SK-N-SH (cell line): ENCODE results near the gene DERA. TPM values are rescaled to one million over a fixed set of nuclear protein-coding genes. Genes with fewer than 3 reads are reported as not detected.

Experiments used
- CTCF ChIA-PET: fragments of 300-600, 350-600 bp; formaldehyde crosslinking; extraction: SDS; loops from one replicate; lab custom pipeline; 2021; lab: Yijun Ruan, JAX
- POLR2A ChIA-PET: fragments of 350-600 bp; sonication (Branson Sonifier 250); formaldehyde crosslinking; extraction: SDS; loops from one replicate; lab custom pipeline; 2020; ENCODE audit warnings: antibody characterized with exemption, inconsistent platforms; lab: Yijun Ruan, JAX
- DNase-seq: peaks from one replicate; pipeline ENCODE4 v3.0.0; 2012
- H2AFZ ChIP-seq: fragments of 200-600 bp; sonication (generic); 2 replicates; pipeline ENCODE4 v1.8.1; 2016; ENCODE audit warnings: antibody characterized with exemption, mild to moderate bottlenecking, low read depth
- H3F3A ChIP-seq: fragments of 200-600 bp; sonication (generic); replicated peaks from 2 replicates; pipeline ENCODE3; 2016; ENCODE audit warnings: antibody characterized with exemption, mild to moderate bottlenecking; ENCODE audit not compliant: insufficient read depth
- H3K27ac ChIP-seq, 2 experiments: fragments of 200-500 bp in 1 of 2; fragments of 200-600 bp in 1 of 2; sonication (Bioruptor generic) in 1 of 2; sonication (generic), shearing (Covaris generic) in 1 of 2; 2 replicates each; pipeline versions ENCODE4 v1.5.1 to v1.6.1; 2014 to 2016; ENCODE audit warnings: low read depth in 2 of 2, inconsistent platforms in 1 of 2, low read length in 1 of 2, mild to moderate bottlenecking in 1 of 2, mixed read lengths in 1 of 2
- H3K27me3 ChIP-seq: fragments of 200-600 bp; sonication (generic), shearing (Covaris generic); 2 replicates; pipeline ENCODE4 v1.6.1; 2016; ENCODE audit warnings: mixed run types; ENCODE audit not compliant: insufficient read depth
- H3K36me3 ChIP-seq, 2 experiments: fragments of 200-500 bp in 1 of 2; fragments of 200-600 bp in 1 of 2; sonication (Bioruptor generic) in 1 of 2; sonication (generic) in 1 of 2; replicated peaks in 1 of 2; 2 replicates each; pipeline versions ENCODE3 to v1.5.1; 2014 to 2016; ENCODE audit warnings: low read length in 1 of 2, mild to moderate bottlenecking in 1 of 2; ENCODE audit not compliant: insufficient read depth in 2 of 2, control insufficient read depth in 1 of 2
- H3K4me1 ChIP-seq, 2 experiments: fragments of 200-500 bp in 1 of 2; fragments of 200-600 bp in 1 of 2; sonication (Bioruptor generic) in 1 of 2; sonication (generic), shearing (Covaris generic) in 1 of 2; 2 replicates each; pipeline versions ENCODE4 v1.5.1 to v1.6.1; 2014 to 2016; ENCODE audit warnings: low read depth in 1 of 2, low read length in 1 of 2, mixed run types in 1 of 2; ENCODE audit not compliant: insufficient read depth in 2 of 2, control insufficient read depth in 1 of 2
- H3K4me2 ChIP-seq: fragments of 200-600 bp; sonication (generic), shearing (Covaris generic); 2 replicates; pipeline ENCODE4 v1.6.1; 2017; ENCODE audit warnings: mixed run types
- H3K4me3 ChIP-seq, 2 experiments: fragments of 200-500 bp in 1 of 2; fragments of 200-600 bp in 1 of 2; sonication (Bioruptor generic) in 1 of 2; sonication (generic), shearing (Covaris generic) in 1 of 2; 2 replicates each; pipeline versions ENCODE4 v1.5.1 to v1.8.1; 2014 to 2016; ENCODE audit warnings: low read depth in 2 of 2, inconsistent platforms in 1 of 2, low read length in 1 of 2, mild to moderate bottlenecking in 1 of 2, mixed read lengths in 1 of 2, moderate library complexity in 1 of 2
- H3K79me2 ChIP-seq: fragments of 200-600 bp; sonication (generic); 2 replicates; pipeline ENCODE4 v1.8.1; 2017; ENCODE audit warnings: mild to moderate bottlenecking; ENCODE audit not compliant: insufficient read depth
- H3K9ac ChIP-seq: fragments of 200-600 bp; sonication (generic); 2 replicates; pipeline ENCODE4 v1.6.1; 2017; ENCODE audit warnings: mixed run types
- H3K9me2 ChIP-seq: fragments of 200-600 bp; sonication (generic); 2 replicates; pipeline ENCODE4 v1.6.1; 2017; ENCODE audit warnings: mixed run types
- H3K9me3 ChIP-seq: fragments of 200-600 bp; sonication (generic); 2 replicates; pipeline ENCODE4 v1.6.1; 2017; ENCODE audit warnings: mixed run types, mild to moderate bottlenecking, moderate library complexity
- H4K20me1 ChIP-seq: fragments of 200-600 bp; sonication (generic); 2 replicates; pipeline ENCODE4 v1.6.1; 2017; ENCODE audit warnings: mild to moderate bottlenecking, mixed run types; ENCODE audit not compliant: insufficient read depth
- CHD2 ChIP-seq: fragments of 150-350 bp; IDR thresholded peaks from 2 replicates; pipeline ENCODE4 v1.6.1; 2018; ENCODE audit warnings: low read length; ENCODE audit not compliant: partially characterized antibody
- ELF1 ChIP-seq: IDR thresholded peaks from 2 replicates; pipeline ENCODE4 v1.4.0; 2012
- FOXM1 ChIP-seq: IDR thresholded peaks from 2 replicates; pipeline ENCODE4 v1.4.0; 2012; ENCODE audit warnings: low read depth, mild to moderate bottlenecking
- GATA2 ChIP-seq: sonication (generic); formaldehyde crosslinking; IDR thresholded peaks from 2 replicates; pipeline ENCODE4 v1.5.0; 2020; ENCODE audit warnings: mild to moderate bottlenecking, missing genetic modification reagents
- MEF2A ChIP-seq: IDR thresholded peaks from 2 replicates; pipeline ENCODE4 v1.4.0; 2012; ENCODE audit warnings: low read depth, borderline replicate concordance
- NFIC ChIP-seq: IDR thresholded peaks from 2 replicates; pipeline ENCODE4 v1.4.0; 2012; ENCODE audit warnings: borderline replicate concordance
- POLR2AphosphoS5 ChIP-seq: IDR thresholded peaks from 2 replicates; pipeline ENCODE4 v1.6.1; 2012; ENCODE audit warnings: low read depth, low read length
- REST ChIP-seq: IDR thresholded peaks from 2 replicates; pipeline ENCODE4 v1.6.1; 2012; ENCODE audit warnings: mild to moderate bottlenecking, low read depth, low read length, moderate library complexity
- RXRA ChIP-seq: IDR thresholded peaks from 2 replicates; pipeline ENCODE4 v1.4.0; 2012; ENCODE audit warnings: low read depth, mild to moderate bottlenecking, borderline replicate concordance
- TAF1 ChIP-seq: IDR thresholded peaks from 2 replicates; pipeline ENCODE4 v1.6.1; 2012; ENCODE audit warnings: low read depth, mild to moderate bottlenecking, low read length, moderate library complexity, borderline replicate concordance
- TCF12 ChIP-seq: IDR thresholded peaks from 2 replicates; pipeline ENCODE4 v1.4.0; 2012
- USF1 ChIP-seq: IDR thresholded peaks from 2 replicates; pipeline ENCODE4 v1.4.0; 2012; ENCODE audit warnings: low read depth, borderline replicate concordance
- YY1 ChIP-seq: IDR thresholded peaks from 2 replicates; pipeline ENCODE4 v1.4.0; 2012; ENCODE audit warnings: low read depth, mild to moderate bottlenecking
- WGBS: methylation state at CpG from one replicate; pipeline ENCODE4 v1.1.6; 2017; ENCODE audit warnings: low lambda C conversion rate; 5-methylcytosine and 5-hydroxymethylcytosine counted together
- polyA plus RNA-seq, 3 experiments: library from polyadenylated mRNA; depleted of rRNA; stranded (reverse); fragments of >200 nt; gene quantifications; 2 replicates each; pipeline ENCODE4 v1.2.3, GENCODE V29; 2012
- TF ChIP-seq, protein P1 (sequence below): IDR thresholded peaks from 2 replicates; pipeline ENCODE4; 2012
- TF ChIP-seq, protein P2 (sequence below): fragments of 200-600 bp; sonication (generic); IDR thresholded peaks from 2 replicates; pipeline ENCODE4 v1.6.1; 2017; ENCODE audit warnings: antibody characterized with exemption, mild to moderate bottlenecking, moderate library complexity

The DERA gene
- polyA plus RNA-seq, 1 of the 3 experiments (the other 2 are of a cell fraction): 16.6 TPM

DNA sequence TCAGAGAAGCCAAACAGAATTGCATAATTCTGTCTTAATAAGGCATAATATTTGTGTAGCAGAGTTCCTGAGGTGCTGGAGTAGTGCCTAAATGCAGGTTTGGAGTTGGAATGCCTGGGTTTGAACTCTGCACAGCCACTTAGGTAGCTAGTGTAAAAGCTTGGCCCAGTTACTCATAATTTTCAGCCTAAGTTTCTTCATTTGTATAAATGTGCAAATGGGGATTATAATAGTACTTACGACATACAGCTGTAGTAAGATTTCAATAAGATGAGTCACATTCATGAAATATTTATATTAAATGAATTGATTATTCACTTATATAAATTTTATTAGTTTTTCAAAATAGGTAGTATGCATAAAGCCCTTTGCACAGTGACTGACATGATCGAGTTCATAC, 175.8 kb downstream of the DERA start:
- Histone ChIP-seq H3K4me1 (no peaks in the 10 kb centered on the region), H4K20me1 (no peaks in the 10 kb centered on the region), H2AFZ (no peak overlapping the region), H3F3A (no peaks in the 10 kb centered on the region), H3K4me2 (no peak overlapping the region), H3K27me3 (no peaks in the 10 kb centered on the region), H3K79me2 (no peaks in the 10 kb centered on the region), H3K9me3 (no peaks in the 10 kb centered on the region), H3K9ac (no peak overlapping the region), H3K27ac (no peak overlapping the region), H3K4me3 (no peak overlapping the region), H3K36me3 (no peaks in the 10 kb centered on the region), H3K9me2 (no peaks in the 10 kb centered on the region)
- WGBS: 42% methylated on average over 2 of the region's 2 CpGs
- DNase-seq: no peak
- POLR2A ChIA-PET: interaction anchor here (1.5 kb wide), 1 partner anchor 9 kb away, joined by 8 read pairs; no protein-coding TSS in a partner anchor
- CTCF ChIA-PET: no interaction called here
- TF ChIP-seq, protein P1, sequence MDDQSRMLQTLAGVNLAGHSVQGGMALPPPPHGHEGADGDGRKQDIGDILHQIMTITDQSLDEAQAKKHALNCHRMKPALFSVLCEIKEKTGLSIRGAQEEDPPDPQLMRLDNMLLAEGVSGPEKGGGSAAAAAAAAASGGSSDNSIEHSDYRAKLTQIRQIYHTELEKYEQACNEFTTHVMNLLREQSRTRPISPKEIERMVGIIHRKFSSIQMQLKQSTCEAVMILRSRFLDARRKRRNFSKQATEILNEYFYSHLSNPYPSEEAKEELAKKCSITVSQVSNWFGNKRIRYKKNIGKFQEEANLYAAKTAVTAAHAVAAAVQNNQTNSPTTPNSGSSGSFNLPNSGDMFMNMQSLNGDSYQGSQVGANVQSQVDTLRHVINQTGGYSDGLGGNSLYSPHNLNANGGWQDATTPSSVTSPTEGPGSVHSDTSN: no peak
- TF ChIP-seq YY1 (no peak), MEF2A (no peak), REST (no peak), GATA2 (no peak), POLR2AphosphoS5 (no peak), USF1 (no peak), CHD2 (no peak), TCF12 (no peak), NFIC (no peak), FOXM1 (no peak), TAF1 (no peak), ELF1 (no peak), RXRA (no peak)
- TF ChIP-seq, protein P2, sequence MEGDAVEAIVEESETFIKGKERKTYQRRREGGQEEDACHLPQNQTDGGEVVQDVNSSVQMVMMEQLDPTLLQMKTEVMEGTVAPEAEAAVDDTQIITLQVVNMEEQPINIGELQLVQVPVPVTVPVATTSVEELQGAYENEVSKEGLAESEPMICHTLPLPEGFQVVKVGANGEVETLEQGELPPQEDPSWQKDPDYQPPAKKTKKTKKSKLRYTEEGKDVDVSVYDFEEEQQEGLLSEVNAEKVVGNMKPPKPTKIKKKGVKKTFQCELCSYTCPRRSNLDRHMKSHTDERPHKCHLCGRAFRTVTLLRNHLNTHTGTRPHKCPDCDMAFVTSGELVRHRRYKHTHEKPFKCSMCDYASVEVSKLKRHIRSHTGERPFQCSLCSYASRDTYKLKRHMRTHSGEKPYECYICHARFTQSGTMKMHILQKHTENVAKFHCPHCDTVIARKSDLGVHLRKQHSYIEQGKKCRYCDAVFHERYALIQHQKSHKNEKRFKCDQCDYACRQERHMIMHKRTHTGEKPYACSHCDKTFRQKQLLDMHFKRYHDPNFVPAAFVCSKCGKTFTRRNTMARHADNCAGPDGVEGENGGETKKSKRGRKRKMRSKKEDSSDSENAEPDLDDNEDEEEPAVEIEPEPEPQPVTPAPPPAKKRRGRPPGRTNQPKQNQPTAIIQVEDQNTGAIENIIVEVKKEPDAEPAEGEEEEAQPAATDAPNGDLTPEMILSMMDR: no peak

Other genes starting within 250 kb of the DERA start
- gene EPS8, start 121.9 kb upstream of the DERA start, polyA plus RNA-seq (2012; rRNA removed): 18.6 and 19.8 TPM in 2 replicates
- gene STRAP, start 28.9 kb upstream of the DERA start, polyA plus RNA-seq (2012; rRNA removed): 85.6 and 108 TPM in 2 replicates